MM.1S (cell line): ENCODE data around the gene LCE3A.
A peak's percentile ranks its signal among the peaks of the same experiment; 100 is the strongest.
"Not testable (repeated sequence)": the region's sequence is repeated elsewhere in the genome, so short reads cannot be mapped to it uniquely, and the experiment has no call there.

ENCODE experiments used
- DNase-seq: peaks from one replicate; pipeline ENCODE4 v3.0.0-alpha.2; 2015
- H2AFZ ChIP-seq: fragments of 300-600 bp; sonication (generic); 2 replicates; pipeline ENCODE4 v1.6.0; 2016; ENCODE audit warnings: antibody characterized with exemption, low read length
- H3F3A ChIP-seq: fragments of 300-600 bp; sonication (generic); 2 replicates; pipeline ENCODE4 v1.6.1; 2016; ENCODE audit warnings: mild to moderate bottlenecking, antibody characterized with exemption, low read length, moderate library complexity, mixed read lengths; ENCODE audit not compliant: insufficient read depth
- H3K27ac ChIP-seq: fragments of 300-600 bp; sonication (generic); 2 replicates; pipeline ENCODE4 v1.5.1; 2016; ENCODE audit warnings: mild to moderate bottlenecking, low read length
- H3K27me3 ChIP-seq: fragments of 300-600 bp; sonication (generic); replicated peaks from 2 replicates; pipeline ENCODE4 v1.6.0; 2016; ENCODE audit warnings: low read length; ENCODE audit not compliant: insufficient read depth
- H3K36me3 ChIP-seq: fragments of 300-600 bp; sonication (generic); replicated peaks from 2 replicates; pipeline ENCODE4 v1.6.1; 2016; ENCODE audit warnings: mild to moderate bottlenecking, low read length, mixed read lengths; ENCODE audit not compliant: insufficient read depth
- H3K4me1 ChIP-seq: fragments of 300-600 bp; sonication (generic); 2 replicates; pipeline ENCODE4 v1.6.1; 2016; ENCODE audit warnings: low read length, mixed read lengths
- H3K4me2 ChIP-seq: fragments of 300-600 bp; sonication (generic); 2 replicates; pipeline ENCODE4 v1.6.0; 2016; ENCODE audit warnings: low read depth, low read length
- H3K4me3 ChIP-seq: fragments of 300-600 bp; sonication (generic); 2 replicates; pipeline ENCODE4 v1.5.1; 2016; ENCODE audit warnings: low read length, mixed read lengths
- H3K79me2 ChIP-seq: fragments of 300-600 bp; sonication (generic); 2 replicates; pipeline ENCODE4 v1.6.1; 2016; ENCODE audit warnings: mixed run types, low read length, mixed read lengths
- H3K9ac ChIP-seq: fragments of 300-600 bp; sonication (generic); 2 replicates; pipeline ENCODE4 v1.6.1; 2016; ENCODE audit warnings: low read length, mixed read lengths
- H3K9me2 ChIP-seq: fragments of 300-600 bp; sonication (generic); replicated peaks from 2 replicates; pipeline ENCODE4 v1.6.1; 2016; ENCODE audit warnings: mild to moderate bottlenecking, low read length, mixed read lengths; ENCODE audit not compliant: insufficient read depth
- H3K9me3 ChIP-seq: fragments of 300-600 bp; sonication (generic); replicated peaks from 2 replicates; pipeline ENCODE4 v1.6.1; 2016; ENCODE audit warnings: mild to moderate bottlenecking, low read length, mixed read lengths; ENCODE audit not compliant: insufficient read depth
- H4K20me1 ChIP-seq: fragments of 300-600 bp; sonication (generic); 2 replicates; pipeline ENCODE4 v1.6.1; 2016; ENCODE audit warnings: mild to moderate bottlenecking, low read length, moderate library complexity, mixed read lengths; ENCODE audit not compliant: insufficient read depth
- CTCF ChIP-seq: fragments of 300-600 bp; sonication (generic); IDR thresholded peaks from 2 replicates; pipeline ENCODE4 v1.5.1; 2016; ENCODE audit warnings: antibody characterized with exemption, low read length, mixed read lengths
- EZH2 ChIP-seq: fragments of 300-600 bp; sonication (generic); optimal IDR thresholded peaks from 2 replicates; pipeline ENCODE3; 2017; ENCODE audit warnings: low read depth, mild to moderate bottlenecking, antibody characterized with exemption, low read length, mixed read lengths
- EZH2phosphoT487 ChIP-seq: fragments of 300-600 bp; sonication (generic); IDR thresholded peaks from 2 replicates; pipeline ENCODE4 v1.6.1; 2018; ENCODE audit warnings: antibody characterized with exemption, low read length

Gene LCE3A

GRCh38 chr1:152585586-152585985 lies 37.3 kb downstream of the LCE3A start:
- no peaks in the 10 kb centered on the region for H3F3A ChIP-seq
- TF ChIP-seq CTCF: peak; percentile 19
- TF ChIP-seq EZH2phosphoT487: no peak
- no peaks in the 10 kb centered on the region for H3K9me2 ChIP-seq
- no peaks in the 10 kb centered on the region for H3K4me1 ChIP-seq
- H3K36me3 ChIP-seq: no peaks in the 10 kb centered on the region
- no peak overlapping the region for H3K4me3 ChIP-seq
- H3K27ac ChIP-seq: no peak overlapping the region
- no peak overlapping the region for H3K9ac ChIP-seq
- H3K27me3 ChIP-seq: no peaks in the 10 kb centered on the region
- DNase-seq: no peak
- no peaks in the 10 kb centered on the region for H3K9me3 ChIP-seq
- no peak overlapping the region for H2AFZ ChIP-seq
- no peak overlapping the region for H3K4me2 ChIP-seq
- H4K20me1 ChIP-seq: no peaks in the 10 kb centered on the region
- no peaks in the 10 kb centered on the region for H3K79me2 ChIP-seq

- no peaks in the 10 kb centered on the region for H3K79me2 ChIP-seq
- no peaks in the 10 kb centered on the region for H4K20me1 ChIP-seq
- H3K9me3 ChIP-seq: no peaks in the 10 kb centered on the region
- DNase-seq: no peak
- no peak for TF ChIP-seq EZH2phosphoT487
- TF ChIP-seq CTCF: no peak
- TF ChIP-seq EZH2: no peak
- no peak overlapping the region for H2AFZ ChIP-seq
- no peaks in the 10 kb centered on the region for H3K9me2 ChIP-seq
- no peaks in the 10 kb centered on the region for H3K27me3 ChIP-seq
- no peaks in the 10 kb centered on the region for H3F3A ChIP-seq
- no peaks in the 10 kb centered on the region for H3K36me3 ChIP-seq
- no peak overlapping the region for H3K4me2 ChIP-seq
- H3K4me1 ChIP-seq: no peaks in the 10 kb centered on the region
- no peak overlapping the region for H3K4me3 ChIP-seq
- no peak overlapping the region for H3K27ac ChIP-seq
- no peak overlapping the region for H3K9ac ChIP-seq
Measured at GRCh38 chr1:152582647-152583046, 40.3 kb downstream of the LCE3A start.

GRCh38 chr1:152580433-152580832 lies 42.5 kb downstream of the LCE3A start, which contains the start of gene LCE3D:
Gene LCE3D (minus strand): TSS chr1:152580516. CDS start chr1:152579936, 580 bp downstream.
- Histone ChIP-seq H3K4me1 (no peaks in the 10 kb centered on the region), H3K4me2 (no peak within 1 kb of the TSS), H3K79me2 (no peaks in the 10 kb centered on the region), H3K27ac (no peak within 1 kb of the TSS), H3K9me2 (no peaks in the 10 kb centered on the region), H3F3A (no peaks in the 10 kb centered on the region), H2AFZ (no peak within 1 kb of the TSS), H3K36me3 (no peaks in the 10 kb centered on the region), H3K9me3 (no peaks in the 10 kb centered on the region), H3K9ac (no peak within 1 kb of the TSS), H3K27me3 (no peaks in the 10 kb centered on the region), H3K4me3 (no peak within 1 kb of the TSS), H4K20me1 (no peaks in the 10 kb centered on the region)
- no peak for TF ChIP-seq EZH2
- no peak for TF ChIP-seq CTCF
- no peak for TF ChIP-seq EZH2phosphoT487
- no peak for DNase-seq

- not testable (repeated sequence) for H3K27me3 ChIP-seq, H3F3A ChIP-seq, H3K9me3 ChIP-seq, H3K9me2 ChIP-seq, H3K27ac ChIP-seq, DNase-seq, H3K4me1 ChIP-seq, H3K79me2 ChIP-seq, H3K36me3 ChIP-seq, H3K4me2 ChIP-seq, H2AFZ ChIP-seq, H4K20me1 ChIP-seq, H3K9ac ChIP-seq, H3K4me3 ChIP-seq
Measured at GRCh38 chr1:152579526-152579925, 43.4 kb downstream of the LCE3A start.
